GM18867 (cell line): ENCODE data around the gene ZNF615.
"Not testable (repeated sequence)": the region's sequence is repeated elsewhere in the genome, so short reads cannot be mapped to it uniquely, and the experiment has no call there.

Source experiments
- ATAC-seq: cut with Tn5 transposase; IDR thresholded peaks from one replicate; pipeline ENCODE4 v1.9.1; 2021; ENCODE audit warnings: mild to moderate bottlenecking, moderate library complexity; ENCODE audit not compliant: unreplicated experiment

ZNF615 gene

GRCh38 chr19:52007806-52008557 lies at the start of gene ZNF615:
Gene ZNF615 (minus strand): TSS chr19:52008211. CDS start chr19:52003711, 4,500 bp downstream.
- peak; percentile 95 for ATAC-seq

GRCh38 chr19:52056480-52056879 lies 48.5 kb upstream of the ZNF615 start:
- not testable (repeated sequence) for ATAC-seq

- not testable (repeated sequence) for ATAC-seq
Observed at GRCh38 chr19:52051736-52052135, 43.7 kb upstream of the ZNF615 start.

- peak; percentile 91 for ATAC-seq
Observed at GRCh38 chr19:52048555-52049501, 40.8 kb upstream of the ZNF615 start, which contains the start of gene ZNF432. Gene ZNF432 (minus strand): TSS chr19:52048838. CDS start chr19:52046868, 1,970 bp downstream.

GRCh38 chr19:52039169-52039568 lies 31.2 kb upstream of the ZNF615 start:
- ATAC-seq = no peak

- no peak for ATAC-seq
Observed at GRCh38 chr19:52034051-52034728, 26.2 kb upstream of the ZNF615 start.

GRCh38 chr19:52028780-52029123 lies 20.7 kb upstream of the ZNF615 start:
- no peak for ATAC-seq

- ATAC-seq = peak; percentile 93
Observed at GRCh38 chr19:52028027-52028779, 20.2 kb upstream of the ZNF615 start, which contains the start of gene ZNF614. Gene ZNF614 (minus strand): TSS chr19:52028379. CDS start chr19:52025745, 2,634 bp downstream.

DNA sequence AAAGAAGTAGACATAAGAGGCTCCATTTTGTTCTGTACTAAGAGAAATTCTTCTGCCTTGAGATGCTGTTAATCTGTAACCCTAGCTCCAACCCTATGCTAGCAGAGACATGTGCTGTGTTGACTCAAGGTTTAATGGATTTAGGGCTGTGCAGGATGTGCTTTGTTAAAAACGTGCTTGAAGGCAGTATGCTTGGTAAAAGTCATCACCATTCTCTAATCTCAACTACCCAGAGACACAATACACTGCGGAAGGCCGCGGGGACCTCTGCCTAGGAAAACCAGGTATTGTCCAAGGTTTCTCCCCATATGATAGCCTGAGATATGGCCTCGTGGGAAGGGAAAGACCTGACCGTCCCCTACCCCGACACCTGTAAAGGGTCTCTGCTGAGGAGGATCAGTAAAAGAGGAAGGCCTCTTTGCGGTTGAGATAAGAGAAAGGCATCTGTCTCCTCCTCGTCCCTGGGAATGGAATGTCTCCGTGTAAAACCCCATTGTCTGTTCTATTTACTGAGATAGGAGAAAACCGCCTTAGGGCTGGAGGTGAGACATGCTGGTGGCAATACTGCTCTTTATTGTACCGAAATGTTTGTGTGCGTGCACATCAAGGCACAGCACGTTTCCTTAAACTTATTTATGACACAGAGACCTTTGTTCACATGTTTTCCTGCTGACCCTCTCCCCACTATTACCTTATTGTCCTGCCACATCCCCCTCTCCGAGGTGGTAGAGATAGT lies 18.4 kb upstream of the ZNF615 start:
- ATAC-seq = not testable (repeated sequence)

- not testable (repeated sequence) for ATAC-seq
Observed at GRCh38 chr19:52024478-52024877, 16.5 kb upstream of the ZNF615 start.

DNA sequence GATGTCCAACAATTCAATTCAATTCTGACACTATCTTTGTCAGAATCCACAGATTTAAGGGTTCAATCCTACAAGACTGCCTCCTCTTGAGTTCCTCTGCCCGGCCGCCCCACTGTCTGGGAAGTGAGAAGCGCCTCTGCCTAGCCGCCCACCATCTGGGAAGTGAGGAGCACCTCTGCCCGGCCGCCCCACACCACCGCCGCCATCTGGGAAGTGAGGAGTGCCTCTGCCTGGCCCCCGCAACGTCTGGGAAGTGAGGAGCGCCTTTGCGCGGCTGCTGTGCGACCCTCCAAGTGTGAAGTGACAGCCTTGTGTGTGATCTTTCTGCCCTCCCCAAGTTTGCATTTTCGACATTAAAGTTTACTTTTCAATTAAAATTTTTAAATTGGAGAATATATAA lies 14.2 kb upstream of the ZNF615 start:
- no peak for ATAC-seq

DNA sequence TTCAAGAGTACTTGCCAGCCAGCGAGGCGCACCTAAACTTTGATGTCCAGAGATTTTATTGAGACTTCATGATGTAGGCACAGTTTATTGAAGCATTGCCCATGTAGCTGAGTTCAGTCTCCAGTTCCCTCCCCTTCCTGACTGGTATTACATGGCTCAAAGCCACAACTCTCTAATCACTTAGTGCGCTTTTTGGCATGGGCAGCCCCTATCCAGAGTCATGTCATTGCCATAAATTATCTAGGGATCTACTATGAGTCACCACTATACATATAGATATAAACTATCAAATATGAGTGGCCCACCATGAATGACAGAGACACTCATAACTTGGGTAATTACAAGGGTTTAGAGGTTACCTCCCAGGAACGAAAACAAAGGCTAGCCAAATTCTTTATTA lies 12.5 kb upstream of the ZNF615 start:
- ATAC-seq = no peak

DNA sequence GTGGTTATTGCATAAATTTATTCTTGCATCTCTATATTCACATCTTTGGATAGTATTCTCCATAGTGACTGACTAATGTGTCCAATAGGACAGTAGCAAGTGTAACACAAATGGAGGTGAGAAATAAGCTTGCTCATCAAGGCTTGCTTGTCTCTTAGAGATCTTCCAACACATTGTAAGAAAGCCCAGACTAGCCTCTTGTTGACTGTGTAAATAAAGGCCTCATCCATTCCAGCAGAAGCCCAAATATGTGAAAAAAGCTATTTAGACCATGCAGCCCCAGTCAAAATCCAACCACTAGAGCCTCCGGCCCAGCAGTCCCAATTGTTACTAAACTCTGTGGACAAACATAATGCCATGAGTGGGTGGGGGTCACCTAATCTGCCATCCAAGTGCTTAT lies 2.7 kb upstream of the ZNF615 start:
- ATAC-seq = no peak

- ATAC-seq = no peak
Observed at GRCh38 chr19:52007451-52007805, 583 bp downstream of the ZNF615 start.

GRCh38 chr19:51994048-51994644 lies 13.9 kb downstream of the ZNF615 start:
- ATAC-seq = no peak

GRCh38 chr19:51993422-51993821 lies 14.6 kb downstream of the ZNF615 start:
- no peak for ATAC-seq

GRCh38 chr19:51986309-51987291 lies 21.4 kb downstream of the ZNF615 start, which contains the start of gene ZNF350:
Gene ZNF350 (minus strand): TSS chr19:51986840. CDS start chr19:51974360, 12,480 bp downstream.
- ATAC-seq = peak; percentile 92

DNA sequence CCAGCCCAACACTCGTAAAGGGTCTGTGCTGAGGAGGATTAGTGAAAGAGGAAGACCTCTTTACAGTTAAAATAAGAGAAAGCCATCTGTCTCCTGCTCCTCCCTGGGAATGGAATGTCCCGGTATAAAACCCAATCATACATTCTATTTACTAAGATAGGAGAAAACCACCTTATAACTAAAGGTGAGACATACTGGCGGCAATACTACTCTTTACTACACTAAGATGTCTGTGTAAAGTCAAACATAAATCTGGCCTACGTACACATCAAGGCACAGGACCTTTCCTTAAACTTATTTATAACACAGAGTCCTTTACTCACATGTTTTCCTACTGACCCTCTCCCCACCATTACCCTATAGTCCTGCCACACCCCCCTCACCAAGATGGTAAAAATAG lies 24.6 kb downstream of the ZNF615 start:
- ATAC-seq = no peak
